Loucy (cell line): ENCODE results near the gene PIGC.

Source experiments
- EZH2phosphoT487 ChIP-seq: fragments of 200-600 bp; IDR thresholded peaks from 2 replicates; pipeline ENCODE4 v1.6.1; 2018; ENCODE audit warnings: antibody characterized with exemption, mild to moderate bottlenecking, moderate library complexity, borderline replicate concordance
- TF ChIP-seq, protein P1 (sequence below): fragments of 200-600 bp; sonication (generic); conservative IDR thresholded peaks from 2 replicates; pipeline ENCODE4 v1.5.1; 2014; ENCODE audit warnings: mild to moderate bottlenecking, antibody characterized with exemption, low read length

GRCh38 chr1:172393354-172393753 is 50.5 kb downstream of the PIGC start:
- TF ChIP-seq, protein P1, sequence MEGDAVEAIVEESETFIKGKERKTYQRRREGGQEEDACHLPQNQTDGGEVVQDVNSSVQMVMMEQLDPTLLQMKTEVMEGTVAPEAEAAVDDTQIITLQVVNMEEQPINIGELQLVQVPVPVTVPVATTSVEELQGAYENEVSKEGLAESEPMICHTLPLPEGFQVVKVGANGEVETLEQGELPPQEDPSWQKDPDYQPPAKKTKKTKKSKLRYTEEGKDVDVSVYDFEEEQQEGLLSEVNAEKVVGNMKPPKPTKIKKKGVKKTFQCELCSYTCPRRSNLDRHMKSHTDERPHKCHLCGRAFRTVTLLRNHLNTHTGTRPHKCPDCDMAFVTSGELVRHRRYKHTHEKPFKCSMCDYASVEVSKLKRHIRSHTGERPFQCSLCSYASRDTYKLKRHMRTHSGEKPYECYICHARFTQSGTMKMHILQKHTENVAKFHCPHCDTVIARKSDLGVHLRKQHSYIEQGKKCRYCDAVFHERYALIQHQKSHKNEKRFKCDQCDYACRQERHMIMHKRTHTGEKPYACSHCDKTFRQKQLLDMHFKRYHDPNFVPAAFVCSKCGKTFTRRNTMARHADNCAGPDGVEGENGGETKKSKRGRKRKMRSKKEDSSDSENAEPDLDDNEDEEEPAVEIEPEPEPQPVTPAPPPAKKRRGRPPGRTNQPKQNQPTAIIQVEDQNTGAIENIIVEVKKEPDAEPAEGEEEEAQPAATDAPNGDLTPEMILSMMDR, result no peak
- TF ChIP-seq EZH2phosphoT487, result no peak
